ENCODE results near the gene PCDH9. TPM values are rescaled to one million over a fixed set of nuclear protein-coding genes. Genes with fewer than 3 reads are reported as not detected.

PCDH9 gene
- total RNA-seq, 1 donor from 2014 or later: 37.7 TPM

DNA sequence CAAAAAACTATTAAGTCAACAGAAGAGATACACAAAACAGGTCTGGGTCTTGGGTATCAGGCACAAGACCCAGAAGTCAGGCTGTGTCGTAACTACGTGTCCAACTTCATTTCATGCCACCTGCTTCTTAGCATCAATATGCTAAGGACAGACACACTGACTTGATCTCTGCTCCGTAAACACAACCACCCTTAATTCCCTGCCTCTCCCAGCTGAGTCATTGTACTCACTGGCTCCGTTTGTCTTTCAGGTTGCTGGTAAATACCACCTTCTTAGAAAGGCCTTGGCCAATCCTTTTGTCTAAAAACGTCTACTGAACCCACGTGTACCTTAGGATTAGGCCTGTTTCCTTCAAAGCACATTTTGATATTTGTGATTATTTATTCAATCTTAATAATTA, 726.2 kb downstream of the PCDH9 start:
- no peak for ATAC-seq
- intact Hi-C loops (cut with DNase I): no loop called here
- DNase-seq (ENCODE audit: low spot score): no peak

DNA sequence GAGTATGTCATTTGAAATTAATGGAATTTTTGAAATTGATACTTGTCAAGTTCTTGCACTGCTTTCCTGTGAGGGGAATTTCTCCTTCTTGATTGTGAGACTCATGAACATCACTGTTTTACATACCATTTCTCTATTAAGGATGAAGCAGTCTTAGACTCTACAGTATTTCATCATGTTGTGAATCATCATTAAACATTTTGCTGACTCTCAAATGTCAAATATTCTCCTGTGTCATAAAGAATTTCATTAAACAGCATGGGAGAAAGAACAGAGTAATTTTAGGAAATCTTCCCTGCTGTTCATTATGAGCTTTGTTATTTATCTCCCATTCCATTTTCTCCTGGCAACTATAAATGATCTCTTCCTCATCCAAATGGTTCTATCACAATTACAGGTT, 729.0 kb downstream of the PCDH9 start:
- ATAC-seq (no peak), DNase-seq (ENCODE audit: low spot score) (no peak)
- intact Hi-C loops (cut with DNase I): no loop called here

DNA sequence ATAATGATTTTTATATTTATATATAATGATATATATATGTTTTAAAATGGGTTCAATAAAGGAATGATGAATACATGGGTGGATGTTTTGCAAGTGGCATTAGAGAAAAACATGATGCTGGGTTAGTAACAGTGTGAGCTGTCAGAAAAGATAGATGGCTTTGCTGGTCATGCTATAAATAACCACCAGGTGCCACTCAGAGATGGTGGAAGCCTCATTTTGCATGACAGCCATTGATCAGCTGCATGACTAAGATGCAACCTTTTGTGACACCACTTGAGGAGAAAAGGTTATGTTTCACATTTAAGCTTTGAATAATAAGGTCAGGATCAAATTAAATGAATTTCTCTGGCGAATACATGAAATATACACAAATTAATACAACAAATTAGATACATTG, 737.7 kb downstream of the PCDH9 start:
- DNase-seq (ENCODE audit: low spot score) (no peak), ATAC-seq (no peak)
- intact Hi-C loops (cut with DNase I): no loop called here

DNA sequence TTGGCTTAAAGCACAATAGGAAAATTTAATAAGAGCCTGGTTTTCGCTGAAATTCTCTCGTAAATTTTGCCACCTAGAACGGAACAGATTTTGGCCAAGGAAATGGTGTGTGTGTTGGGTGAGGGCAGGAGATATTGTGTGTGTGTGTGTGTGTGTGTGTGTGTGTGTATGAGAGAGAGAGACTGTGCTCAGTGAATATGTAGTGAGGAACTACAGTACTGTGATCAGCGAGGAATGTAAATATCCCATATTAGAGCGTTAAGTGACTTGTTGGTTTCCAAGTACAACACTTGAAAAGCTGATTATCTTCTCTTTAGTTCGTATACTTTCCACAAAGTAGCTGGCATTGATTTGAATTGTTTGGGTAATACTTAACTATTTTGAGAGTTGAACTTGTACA, 738.9 kb downstream of the PCDH9 start:
- DNase-seq (ENCODE audit: low spot score) (no peak), ATAC-seq (no peak)
- intact Hi-C loops (cut with DNase I): no loop called here

DNA sequence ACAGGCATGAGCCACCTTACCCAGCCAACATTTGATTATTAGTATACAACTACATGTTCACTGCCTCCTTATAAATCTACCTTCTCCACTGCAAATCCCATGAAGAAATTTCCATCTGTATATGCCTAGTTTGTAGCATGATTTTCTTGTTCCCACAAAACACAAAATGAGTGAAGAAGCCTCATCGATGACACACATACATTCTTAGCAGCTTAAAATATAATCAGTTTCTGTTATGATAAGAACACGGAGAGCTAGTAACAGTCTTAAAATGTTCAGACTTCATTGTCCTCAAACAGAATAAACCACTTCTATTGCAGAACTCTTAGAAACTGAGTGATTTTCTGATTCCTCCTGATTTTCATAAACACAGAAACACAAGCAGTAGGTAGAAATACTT, 740.5 kb downstream of the PCDH9 start:
- ATAC-seq: no peak
- intact Hi-C loops (cut with DNase I): no loop called here
- DNase-seq (ENCODE audit: low spot score): no peak

DNA sequence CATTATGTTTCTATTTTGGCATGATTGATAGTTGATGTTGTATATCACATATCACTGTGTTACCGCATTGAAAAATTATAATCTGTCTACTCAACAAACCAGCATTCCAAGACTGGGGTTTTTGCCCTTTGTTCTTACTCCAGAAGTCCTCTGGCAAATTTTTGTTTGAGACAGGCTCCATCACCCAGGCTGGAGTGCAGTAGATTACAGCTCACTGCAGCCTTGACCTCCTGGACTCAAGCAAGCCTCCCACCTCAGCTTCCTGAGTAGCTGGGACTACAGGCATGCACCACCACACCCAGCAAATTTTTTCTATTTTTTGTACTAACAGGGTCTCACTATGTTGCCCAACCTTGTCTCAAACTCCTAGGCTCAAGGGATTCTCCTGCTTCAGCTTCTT, 741.0 kb downstream of the PCDH9 start:
- DNase-seq (ENCODE audit: low spot score) (no peak), ATAC-seq (no peak)
- intact Hi-C loops (cut with DNase I): no loop called here

DNA sequence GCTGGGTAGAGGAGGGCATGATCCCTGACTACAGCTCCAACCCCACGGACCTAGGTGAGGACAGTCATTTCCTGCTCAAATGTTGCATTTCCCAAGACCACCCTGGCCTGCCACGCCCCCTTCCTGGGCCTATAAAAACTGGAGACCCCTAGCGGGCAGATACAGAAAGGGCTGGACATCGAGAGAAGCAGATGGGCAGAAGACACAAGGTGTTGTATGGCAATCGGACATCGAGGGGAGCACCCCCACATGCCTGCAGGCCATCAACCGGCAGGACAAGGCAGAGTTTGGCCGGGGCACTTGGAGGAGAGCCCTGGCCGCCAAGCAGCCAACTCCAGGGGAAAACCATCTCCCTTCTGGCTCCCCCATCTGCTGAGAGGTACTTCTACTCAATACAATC, 746.4 kb downstream of the PCDH9 start:
- intact Hi-C loops (cut with DNase I): no loop called here
- no peak for DNase-seq (ENCODE audit: low spot score)
- ATAC-seq: no peak

DNA sequence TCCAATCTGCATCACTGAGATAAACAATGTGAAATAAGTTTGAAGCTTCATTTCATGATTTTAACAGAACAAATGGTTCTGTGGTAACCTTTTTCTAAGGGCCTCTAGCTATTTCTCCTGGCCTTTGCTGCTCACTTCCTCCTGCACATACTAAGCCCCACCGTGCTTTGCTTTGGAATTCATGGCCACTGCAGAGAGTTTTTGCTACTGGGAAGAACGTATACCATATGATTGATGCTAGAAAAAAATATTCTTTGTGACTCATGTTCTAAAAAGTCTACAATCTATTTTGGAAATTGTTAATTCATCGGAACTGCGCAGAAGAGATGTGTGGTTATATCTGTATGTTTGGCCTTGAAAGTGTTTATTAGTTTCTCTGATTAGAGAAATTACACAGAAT, 747.3 kb downstream of the PCDH9 start:
- ATAC-seq (no peak), DNase-seq (ENCODE audit: low spot score) (no peak)
- intact Hi-C loops (cut with DNase I): no loop called here

DNA sequence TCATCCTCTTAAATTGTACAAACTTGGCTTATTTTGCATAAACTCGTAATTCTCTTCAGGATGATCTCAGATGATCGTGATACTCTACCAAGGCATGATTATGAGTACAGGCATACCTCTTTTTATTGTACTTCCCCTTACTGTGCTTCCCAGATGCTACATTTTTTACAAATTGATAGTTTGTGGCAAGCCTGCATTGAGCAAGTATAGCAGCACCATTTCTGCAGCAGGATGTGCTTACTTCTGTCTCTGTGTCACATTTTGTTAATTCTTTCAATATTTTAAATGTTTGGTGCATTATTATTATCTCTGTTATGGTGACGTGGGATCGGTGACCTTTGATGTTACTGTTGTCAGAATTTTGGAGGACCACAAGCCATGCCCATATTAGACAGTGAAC, 752.3 kb downstream of the PCDH9 start:
- no peak for ATAC-seq
- intact Hi-C loops (cut with DNase I): no loop called here
- no peak for DNase-seq (ENCODE audit: low spot score)

DNA sequence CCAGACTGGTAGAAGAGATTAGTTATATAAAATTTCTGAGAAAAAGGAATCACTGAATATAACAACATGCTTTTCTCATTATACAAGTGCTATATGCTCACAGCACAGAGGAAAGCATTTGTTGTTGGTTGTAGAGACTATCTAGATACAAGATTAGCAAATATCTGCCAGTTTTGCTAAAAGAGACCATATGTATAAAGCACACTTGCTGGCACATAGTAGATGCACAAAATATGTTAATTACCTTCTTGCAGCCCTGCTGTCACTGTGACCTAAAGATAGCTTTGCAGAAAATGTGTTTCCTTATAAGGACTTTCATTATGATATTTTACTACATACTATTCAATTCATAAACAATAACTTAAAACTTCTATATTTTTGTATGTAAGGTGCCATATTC, 755.1 kb downstream of the PCDH9 start:
- intact Hi-C loops (cut with DNase I): no loop called here
- ATAC-seq (no peak), DNase-seq (ENCODE audit: low spot score) (no peak)

DNA sequence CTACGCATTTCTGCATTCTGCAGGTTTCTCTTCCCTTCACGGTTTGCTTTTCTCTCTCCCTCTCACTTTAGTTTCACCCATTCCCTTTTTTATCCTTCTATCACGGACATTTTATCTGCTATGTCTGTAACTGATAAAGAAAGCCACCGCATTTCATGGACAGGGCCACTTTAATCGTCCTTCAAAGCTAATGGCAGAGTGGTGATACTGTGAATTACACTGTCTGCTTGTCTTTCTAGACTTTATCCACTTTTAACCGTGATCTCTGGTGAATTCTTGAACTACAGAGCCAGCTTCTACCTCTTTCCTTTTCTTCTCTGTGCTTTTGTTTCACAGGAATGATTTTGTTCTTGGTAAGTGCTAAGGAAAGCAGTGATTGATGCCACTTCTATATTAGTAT, 760.4 kb downstream of the PCDH9 start:
- no peak for ATAC-seq
- intact Hi-C loops (cut with DNase I): no loop called here
- DNase-seq (ENCODE audit: low spot score): no peak

DNA sequence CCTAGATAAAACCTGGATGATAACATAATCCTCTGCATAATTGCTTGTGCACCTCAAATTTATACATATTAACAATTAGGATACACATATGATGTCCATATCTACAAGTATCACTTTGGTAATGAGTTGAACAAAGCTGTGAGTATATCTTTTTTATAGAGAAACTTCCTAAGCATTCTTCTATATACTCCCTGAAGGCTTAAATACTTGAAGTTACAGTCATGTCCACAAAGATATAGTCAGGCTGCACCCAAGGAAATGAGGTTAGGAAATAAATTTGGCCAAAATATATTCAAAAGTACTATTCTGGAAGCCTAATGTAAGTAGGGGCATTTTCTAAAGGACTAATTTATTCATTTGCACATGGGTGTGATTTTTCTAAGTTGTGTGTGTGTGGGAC, 761.5 kb downstream of the PCDH9 start:
- intact Hi-C loops (cut with DNase I): no loop called here

DNA sequence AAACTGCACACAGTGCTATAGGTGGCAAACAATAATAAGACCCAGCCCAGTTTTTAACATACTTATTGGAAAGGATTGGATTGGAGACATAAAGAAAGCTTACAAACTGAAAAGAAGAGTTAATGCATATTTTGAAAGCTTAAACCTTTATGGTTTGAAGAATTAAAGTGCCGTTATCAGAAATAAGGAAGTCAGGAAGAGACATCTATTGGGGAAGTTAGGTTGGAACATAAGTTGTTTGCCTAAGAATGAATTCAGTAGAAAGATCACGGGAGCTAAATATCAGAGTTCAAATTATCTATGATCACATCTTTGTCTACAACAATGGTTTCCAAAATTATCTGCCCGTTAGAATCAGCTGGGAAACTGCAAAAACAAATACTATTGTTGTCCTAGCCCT, 767.9 kb downstream of the PCDH9 start:
- intact Hi-C loops (cut with DNase I): no loop called here

More for the DNA sequence above, 761.5 kb downstream of the PCDH9 start:
- DNase-seq (ENCODE audit: low spot score) (no peak), ATAC-seq (no peak)

DNA sequence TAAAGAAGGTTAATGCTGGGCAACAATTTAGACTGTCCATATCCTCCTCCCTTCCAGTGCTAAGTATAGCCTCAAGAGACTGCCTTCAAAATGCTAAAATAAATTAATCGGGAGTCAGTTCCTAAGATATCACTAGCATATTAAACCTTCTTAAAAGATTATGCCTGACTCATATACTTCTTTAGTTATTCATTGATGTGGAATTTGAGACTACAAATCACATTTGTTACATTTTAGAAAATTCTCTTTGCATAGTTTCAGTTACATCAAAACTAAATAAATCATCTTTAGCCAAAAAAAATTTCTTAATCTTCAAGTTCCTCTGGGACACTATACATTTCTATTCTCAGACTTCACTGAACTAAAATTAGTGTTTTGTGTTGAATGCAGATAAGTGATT, 769.1 kb downstream of the PCDH9 start:
- intact Hi-C loops (cut with DNase I): no loop called here
- ATAC-seq (no peak), DNase-seq (ENCODE audit: low spot score) (no peak)

More for the DNA sequence above, 767.9 kb downstream of the PCDH9 start:
- DNase-seq (ENCODE audit: low spot score): no peak
- ATAC-seq: no peak

DNA sequence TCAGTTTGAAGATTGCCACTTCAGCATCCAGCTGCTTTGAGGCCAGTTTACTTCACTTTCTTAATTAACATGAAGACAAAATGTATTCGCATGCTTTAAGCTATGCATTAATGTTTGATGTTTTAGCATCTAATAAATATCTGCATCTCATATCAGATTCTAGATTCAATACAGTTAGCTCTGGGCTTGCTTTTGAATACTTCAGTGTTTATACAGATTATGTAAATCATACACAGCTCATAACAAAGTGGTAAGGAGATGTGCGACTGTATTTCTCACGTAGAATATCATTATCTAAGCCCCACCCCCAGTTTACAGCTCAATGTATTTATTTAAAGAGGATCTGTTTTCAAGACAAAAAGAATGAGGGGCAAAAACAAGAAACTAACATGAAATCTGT, 770.5 kb downstream of the PCDH9 start:
- ATAC-seq (no peak), DNase-seq (ENCODE audit: low spot score) (no peak)
- intact Hi-C loops (cut with DNase I): no loop called here

DNA sequence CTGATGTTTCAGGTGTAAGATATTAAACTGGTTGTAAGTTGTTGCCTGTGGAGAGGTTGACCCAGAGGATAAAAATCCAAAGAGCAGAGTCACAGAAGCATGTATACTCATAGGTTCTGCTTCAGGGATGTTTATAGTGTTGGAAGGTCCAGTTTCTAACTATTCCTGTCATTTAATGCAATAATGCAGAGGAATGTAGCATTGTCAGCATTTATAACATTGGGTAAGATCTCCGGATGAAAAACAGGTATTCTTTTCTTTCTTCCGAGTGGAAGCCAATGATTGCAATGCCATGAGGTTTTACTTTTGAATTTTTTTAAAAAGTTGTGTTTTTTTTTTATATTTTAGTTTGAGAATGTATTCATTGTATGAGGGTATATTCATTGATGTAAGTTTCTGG, 771.0 kb downstream of the PCDH9 start:
- intact Hi-C loops (cut with DNase I): no loop called here
- ATAC-seq (no peak), DNase-seq (ENCODE audit: low spot score) (no peak)

DNA sequence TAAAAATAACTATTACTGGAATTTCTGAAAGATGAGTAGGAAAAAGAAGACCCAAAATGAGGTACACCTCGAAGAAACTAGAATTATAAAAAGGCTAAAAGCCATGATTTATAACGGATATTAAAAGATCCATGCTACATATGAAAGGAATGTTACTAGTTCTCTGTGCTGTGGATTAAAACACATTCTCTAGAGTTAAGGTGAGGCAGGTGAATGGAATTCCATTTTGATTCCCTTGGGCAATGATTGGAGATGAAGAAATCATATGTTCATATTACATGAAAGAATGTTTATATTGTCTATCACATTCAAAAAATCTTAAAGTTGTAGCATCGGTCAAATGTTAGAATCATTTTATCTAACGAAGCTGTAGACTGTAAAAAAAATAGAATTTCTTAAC, 783.7 kb downstream of the PCDH9 start:
- intact Hi-C loops (cut with DNase I): no loop called here
- ATAC-seq: no peak
- DNase-seq (ENCODE audit: low spot score): no peak

DNA sequence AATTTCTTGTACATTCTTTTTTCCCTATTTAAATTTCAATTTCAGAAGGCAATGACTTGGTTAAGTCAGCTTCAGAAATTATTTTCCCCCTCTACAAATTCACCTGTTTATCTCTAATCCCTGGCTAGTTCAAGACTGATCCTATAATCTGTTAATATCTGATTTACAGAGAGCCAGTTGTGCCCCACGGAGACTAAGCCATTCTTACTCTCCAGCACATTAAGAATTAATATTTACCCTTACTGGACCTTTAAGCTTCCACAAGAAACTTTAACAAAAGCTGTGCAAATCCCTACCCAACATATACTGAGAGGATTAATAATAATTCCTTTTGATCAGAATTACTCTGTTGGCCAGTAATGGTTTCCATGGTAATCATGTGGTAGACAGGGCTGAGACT, 786.2 kb downstream of the PCDH9 start:
- intact Hi-C loops (cut with DNase I): no loop called here
- ATAC-seq: no peak
- DNase-seq (ENCODE audit: low spot score): no peak

DNA sequence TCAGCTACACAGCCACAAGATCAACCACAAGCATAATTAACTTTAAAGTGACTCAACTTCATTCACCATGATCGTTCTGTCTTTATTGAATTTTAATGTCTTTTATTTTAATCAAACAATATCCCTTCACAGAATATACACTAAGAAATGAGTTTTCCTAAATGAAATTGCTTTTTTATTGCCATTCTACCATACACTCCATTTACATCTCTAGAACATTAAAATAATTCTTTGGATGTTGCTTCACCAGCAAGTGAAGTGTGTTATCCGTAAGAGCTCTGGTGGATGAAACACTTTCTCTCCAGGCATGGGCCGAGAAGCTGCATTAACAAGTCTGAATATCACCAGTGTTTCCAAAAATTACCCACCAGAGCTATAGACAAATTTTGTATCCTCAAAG, 789.2 kb downstream of the PCDH9 start:
- intact Hi-C loops (cut with DNase I): no loop called here
- ATAC-seq (no peak), DNase-seq (ENCODE audit: low spot score) (no peak)

DNA sequence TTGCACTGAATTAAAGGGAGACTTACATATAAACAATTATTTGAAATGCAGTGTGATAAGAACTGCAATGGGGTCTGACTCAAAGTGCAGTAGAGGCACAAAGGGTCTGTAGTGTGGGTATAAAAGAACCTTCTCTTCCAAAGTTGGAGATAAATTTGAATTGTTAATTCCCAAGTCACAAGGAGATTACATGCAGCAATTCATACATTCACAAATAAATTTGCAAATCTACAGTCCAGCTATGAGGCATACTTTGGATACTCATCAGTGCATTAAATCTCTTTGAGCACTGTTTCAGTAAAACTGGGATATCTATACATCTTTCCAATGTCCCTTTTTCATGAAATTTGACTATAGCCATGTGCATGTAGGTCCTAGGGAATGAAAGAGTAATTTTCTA, 799.4 kb downstream of the PCDH9 start:
- ATAC-seq (no peak), DNase-seq (ENCODE audit: low spot score) (no peak)
- intact Hi-C loops (cut with DNase I): no loop called here

DNA sequence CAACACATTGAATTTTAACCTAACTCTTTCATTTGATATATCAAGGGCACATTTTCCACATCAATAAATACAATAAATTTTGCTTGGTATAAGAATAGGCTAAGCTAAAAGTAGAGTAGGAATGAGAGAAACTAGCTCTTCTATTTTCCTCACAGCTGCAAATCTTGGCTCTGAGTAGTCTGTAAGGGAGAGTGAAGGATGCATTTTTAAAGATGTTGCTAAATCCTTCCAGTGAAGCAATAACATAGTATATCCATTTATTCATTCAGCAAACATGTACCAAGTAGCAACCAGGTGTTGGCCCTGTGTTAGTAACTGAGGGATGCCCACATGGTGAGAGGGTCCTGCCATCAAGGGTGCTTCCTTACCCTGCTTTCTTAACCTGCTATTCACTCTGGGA, 799.9 kb downstream of the PCDH9 start:
- DNase-seq (ENCODE audit: low spot score): no peak
- intact Hi-C loops (cut with DNase I): no loop called here
- no peak for ATAC-seq

DNA sequence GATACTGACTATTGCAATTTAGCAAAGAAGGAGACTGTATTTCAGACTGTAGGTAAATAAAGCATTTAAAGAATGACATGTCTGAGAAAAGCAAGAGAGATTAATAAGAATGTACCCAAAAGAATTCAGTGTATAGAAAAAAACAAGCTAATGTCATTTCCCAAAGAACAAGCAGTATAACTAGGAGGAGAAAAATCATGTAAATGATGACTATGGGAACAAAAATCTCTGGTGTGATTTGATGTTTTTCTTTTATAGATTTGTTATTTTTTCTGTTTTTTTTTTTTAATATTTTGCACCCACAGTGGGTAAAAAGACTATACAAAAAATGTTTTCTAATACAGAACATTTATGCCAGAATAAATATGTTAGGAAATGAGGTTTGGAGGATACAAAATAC, 801.0 kb downstream of the PCDH9 start:
- DNase-seq (ENCODE audit: low spot score) (no peak), ATAC-seq (no peak)
- intact Hi-C loops (cut with DNase I): no loop called here

All from sciatic nerve (tissue), 2 donors.